Measurements from ENCODE around the gene MVB12B. TPM values are rescaled to one million over a fixed set of nuclear protein-coding genes. Genes with fewer than 3 reads are reported as not detected.

The MVB12B gene
- total and polyA plus RNA-seq, 7 donors: 1.5 to 25.6 (median 11.6) TPM

DNA sequence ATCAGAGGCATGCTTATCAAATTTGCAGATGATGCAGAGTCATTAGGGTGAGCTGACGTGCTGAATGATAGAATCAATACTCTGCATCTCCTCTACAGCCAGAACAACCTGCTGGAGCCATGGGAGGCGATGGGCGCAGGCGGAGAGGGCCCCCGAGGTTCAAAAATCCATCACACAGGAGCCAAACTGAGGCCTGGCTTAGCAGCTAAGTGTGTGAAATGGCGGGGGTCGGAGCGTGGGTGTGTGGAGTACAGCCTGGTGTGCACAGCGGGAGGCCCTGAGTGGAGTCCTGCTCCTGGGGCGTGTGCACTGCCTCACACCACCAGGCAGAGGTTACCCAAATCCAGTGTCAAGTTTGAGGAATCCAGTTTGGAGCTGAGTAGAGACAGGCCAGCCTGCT lies 73.2 kb downstream of the MVB12B start:
- no peak overlapping the region for H3K27ac ChIP-seq
- ATAC-seq (no peak), DNase-seq (no peak)
- intact Hi-C loops (cut with DNase I): loop anchor here (2.0 to 5.0 kb wide), 3 partner anchors 83 to 172 kb away; no protein-coding TSS in a partner anchor
- H3K4me3 ChIP-seq: no peak overlapping the region
- H3K36me3 ChIP-seq (ENCODE audit: insufficient read depth in 1 of 2, low read depth in 1 of 2): peaks cover 0 to 48% of the 10 kb centered on the region in 2 donors
- H3K27me3 ChIP-seq (ENCODE audit: insufficient read depth in 3 of 3, low read length in 2 of 3): no peaks in the 10 kb centered on the region
- WGBS, 3 donors: 97 to 99% (median 97%) methylated on average over 10 of the region's 10 CpGs
- peaks cover 23% of the 10 kb centered on the region for H3K4me1 ChIP-seq
- TF ChIP-seq CTCF (IDR thresholded peaks at IDR 0.05): no peak
- H3K9me3 ChIP-seq: no peaks in the 10 kb centered on the region

GRCh38 chr9:126400571-126400970 lies 73.9 kb downstream of the MVB12B start:
- Histone ChIP-seq H3K4me3 (no peak overlapping the region), H3K27ac (no peak overlapping the region), H3K9me3 (no peaks in the 10 kb centered on the region), H3K27me3 (ENCODE audit: insufficient read depth in 3 of 3, low read length in 2 of 3) (no peaks in the 10 kb centered on the region), H3K4me1 (peaks cover 15% of the 10 kb centered on the region), H3K36me3 (ENCODE audit: insufficient read depth in 1 of 2, low read depth in 1 of 2) (peaks cover 0 to 48% of the 10 kb centered on the region in 2 donors)
- WGBS, 3 donors: 79 to 81% (median 79%) methylated on average over 11 of the region's 11 CpGs
- ATAC-seq (no peak), DNase-seq (no peak)
- intact Hi-C loops (cut with DNase I): no loop called here
- no peak for TF ChIP-seq CTCF (IDR thresholded peaks at IDR 0.05)

DNA sequence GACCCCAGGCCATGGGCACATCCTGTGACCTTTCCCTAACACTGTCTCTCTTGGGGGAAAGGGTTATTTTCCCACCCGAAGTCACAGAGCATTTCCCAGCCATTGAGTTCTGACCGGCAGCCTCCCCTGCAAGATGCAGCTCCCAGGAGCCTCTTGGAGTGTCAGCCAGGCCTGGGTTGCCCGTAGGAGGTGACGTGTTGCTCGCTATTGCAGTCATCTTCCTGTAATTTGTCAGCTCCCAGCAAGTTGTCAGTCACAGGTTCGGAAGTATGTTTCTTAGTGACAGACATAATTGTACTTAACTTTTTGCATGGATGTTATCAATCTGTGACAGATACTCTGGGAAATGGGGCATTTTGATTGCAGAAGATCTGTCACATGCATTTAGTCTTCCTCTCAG lies 74.5 kb downstream of the MVB12B start:
- ATAC-seq (no peak), DNase-seq (no peak)
- Histone ChIP-seq H3K4me3 (no peak overlapping the region), H3K36me3 (ENCODE audit: insufficient read depth in 1 of 2, low read depth in 1 of 2) (peaks cover 0 to 46% of the 10 kb centered on the region in 2 donors), H3K9me3 (no peaks in the 10 kb centered on the region), H3K4me1 (peaks cover 10% of the 10 kb centered on the region), H3K27me3 (ENCODE audit: insufficient read depth in 3 of 3, low read length in 2 of 3) (no peaks in the 10 kb centered on the region), H3K27ac (no peak overlapping the region)
- intact Hi-C loops (cut with DNase I): no loop called here
- no peak for TF ChIP-seq CTCF (IDR thresholded peaks at IDR 0.05)
- WGBS, 3 donors: 68 to 75% (median 71%) methylated on average over 6 of the region's 6 CpGs

GRCh38 chr9:126401581-126401980 lies 75.0 kb downstream of the MVB12B start:
- Histone ChIP-seq H3K27me3 (ENCODE audit: insufficient read depth in 3 of 3, low read length in 2 of 3) (no peaks in the 10 kb centered on the region), H3K4me1 (peaks cover 7% of the 10 kb centered on the region), H3K27ac (no peak overlapping the region), H3K36me3 (ENCODE audit: insufficient read depth in 1 of 2, low read depth in 1 of 2) (peaks cover 0 to 41% of the 10 kb centered on the region in 2 donors), H3K4me3 (no peak overlapping the region), H3K9me3 (no peaks in the 10 kb centered on the region)
- intact Hi-C loops (cut with DNase I): no loop called here
- 72 to 80% (median 72%) methylated on average over 12 of the region's 12 CpGs for WGBS, 3 donors
- DNase-seq (no peak), ATAC-seq (no peak)
- TF ChIP-seq CTCF (IDR thresholded peaks at IDR 0.05): no peak

- intact Hi-C loops (cut with DNase I): no loop called here
Measured at GRCh38 chr9:126403397-126403796, 76.8 kb downstream of the MVB12B start.

More at GRCh38 chr9:126403397-126403796, 76.8 kb downstream of the MVB12B start:
- no peaks in the 10 kb centered on the region for H3K27me3 ChIP-seq (ENCODE audit: insufficient read depth in 3 of 3, low read length in 2 of 3)
- WGBS, 3 donors: 83 to 88% (median 86%) methylated on average over 5 of the region's 5 CpGs
- DNase-seq (no peak), ATAC-seq (no peak)
- H3K4me1 ChIP-seq: peaks cover 4% of the 10 kb centered on the region
- H3K9me3 ChIP-seq: no peaks in the 10 kb centered on the region
- peaks cover 0 to 38% of the 10 kb centered on the region in 2 donors for H3K36me3 ChIP-seq (ENCODE audit: insufficient read depth in 1 of 2, low read depth in 1 of 2)
- H3K4me3 ChIP-seq: no peak overlapping the region
- no peak for TF ChIP-seq CTCF (IDR thresholded peaks at IDR 0.05)
- H3K27ac ChIP-seq: no peak overlapping the region

Data from psoas muscle (tissue), 8 donors.